Measurements from ENCODE around the gene CGB2. TPM values are rescaled to one million over a fixed set of nuclear protein-coding genes. Genes with fewer than 3 reads are reported as not detected.
A peak's percentile ranks its signal among the peaks of the same experiment; 100 is the strongest.
"Not testable (repeated sequence)": the region's sequence is repeated elsewhere in the genome, so short reads cannot be mapped to it uniquely, and the experiment has no call there.

Gene CGB2
- total RNA-seq, 2 donors from 2014 or later, result 0.57 TPM; not detected in 1

GRCh38 chr19:49016067-49016839 is 15.4 kb upstream of the CGB2 start:
- no peaks in the 10 kb centered on the region for H3K4me1 ChIP-seq (ENCODE audit: control insufficient read depth, insufficient read depth, low read length)
- H3K27ac ChIP-seq (ENCODE audit: low read depth, low read length), result no peak overlapping the region
- H3K9me3 ChIP-seq (ENCODE audit: control insufficient read depth, low read length), result no peaks in the 10 kb centered on the region
- Mint-ChIP-seq H3K27ac (no peak overlapping the region), H3K9me3 (no peaks in the 10 kb centered on the region), H3K27me3 (ENCODE audit: insufficient read depth) (peaks cover 33% of the 10 kb centered on the region), H3K4me3 (no peak overlapping the region), H3K4me1 (peaks cover 7% of the 10 kb centered on the region), H3K36me3 (ENCODE audit: low read depth) (peaks cover 31% of the 10 kb centered on the region)
- no peak for DNase-seq
- WGBS, 2 experiments (ENCODE audit: insufficient coverage in 1 of 2, insufficient read length in 1 of 2), result 93% methylated on average over 24 of the region's 29 CpGs; no CpG with 5 or more reads in 1 of the 2 experiments
- H3K36me3 ChIP-seq (ENCODE audit: control insufficient read depth, insufficient read depth, low read length), result peaks cover 10% of the 10 kb centered on the region
- H3K4me3 ChIP-seq (ENCODE audit: low read length), result no peak overlapping the region
- no peak for TF ChIP-seq CTCF (conservative IDR thresholded peaks at IDR 0.05)
- H3K27me3 ChIP-seq (ENCODE audit: control insufficient read depth, insufficient read depth, low read length, poor library complexity, severe bottlenecking), result peaks cover 12% of the 10 kb centered on the region
- no peak overlapping the region for H3K9ac ChIP-seq (ENCODE audit: extremely low read depth, low read length, poor library complexity, severe bottlenecking)

- peak within 1 kb of the TSS; percentile 46 for H3K4me3 Mint-ChIP-seq
- H3K9me3 Mint-ChIP-seq, result no peaks in the 10 kb centered on the region
- H3K36me3 Mint-ChIP-seq (ENCODE audit: low read depth), result peaks cover 29% of the 10 kb centered on the region
- no peak for TF ChIP-seq CTCF (conservative IDR thresholded peaks at IDR 0.05)
- Histone ChIP-seq H3K4me3 (ENCODE audit: low read length) (peak within 1 kb of the TSS; percentile 69), H3K27me3 (ENCODE audit: control insufficient read depth, insufficient read depth, low read length, poor library complexity, severe bottlenecking) (peaks cover 12% of the 10 kb centered on the region), H3K4me1 (ENCODE audit: control insufficient read depth, insufficient read depth, low read length) (no peaks in the 10 kb centered on the region), H3K36me3 (ENCODE audit: control insufficient read depth, insufficient read depth, low read length) (peaks cover 6% of the 10 kb centered on the region), H3K27ac (ENCODE audit: low read depth, low read length) (no peak within 1 kb of the TSS), H3K9me3 (ENCODE audit: control insufficient read depth, low read length) (no peaks in the 10 kb centered on the region), H3K9ac (ENCODE audit: extremely low read depth, low read length, poor library complexity, severe bottlenecking) (no peak within 1 kb of the TSS)
- DNase-seq, result no peak
- 78 to 89% methylated on average over 11 to 17 of the region's 17 CpGs for WGBS, 2 experiments (ENCODE audit: insufficient coverage in 1 of 2, insufficient read length in 1 of 2)
- H3K4me1 Mint-ChIP-seq, result peaks cover 7% of the 10 kb centered on the region
- H3K27me3 Mint-ChIP-seq (ENCODE audit: insufficient read depth), result peaks cover 41% of the 10 kb centered on the region
- no peak within 1 kb of the TSS for H3K27ac Mint-ChIP-seq
Measured at GRCh38 chr19:49017041-49017665, 14.5 kb upstream of the CGB2 start, which contains the start of gene LHB. TSS of gene LHB (minus strand) at chr19:49017091. CDS start at chr19:49017081, 10 bp downstream.

- DNase-seq, result peak; percentile 87
- H3K9me3 ChIP-seq (ENCODE audit: control insufficient read depth, low read length), result no peaks in the 10 kb centered on the region
- 6% methylated on average over 35 to 62 of the region's 62 CpGs for WGBS, 2 experiments (ENCODE audit: insufficient coverage in 1 of 2, insufficient read length in 1 of 2)
- H3K27ac Mint-ChIP-seq, result no peak overlapping the region
- TF ChIP-seq CTCF (conservative IDR thresholded peaks at IDR 0.05), result peak; percentile 62
- peaks cover 12% of the 10 kb centered on the region for H3K27me3 ChIP-seq (ENCODE audit: control insufficient read depth, insufficient read depth, low read length, poor library complexity, severe bottlenecking)
- peaks cover 45% of the 10 kb centered on the region for H3K27me3 Mint-ChIP-seq (ENCODE audit: insufficient read depth)
- no peaks in the 10 kb centered on the region for H3K9me3 Mint-ChIP-seq
- peaks cover 25% of the 10 kb centered on the region for H3K36me3 Mint-ChIP-seq (ENCODE audit: low read depth)
- H3K27ac ChIP-seq (ENCODE audit: low read depth, low read length), result no peak overlapping the region
- no peaks in the 10 kb centered on the region for H3K4me1 ChIP-seq (ENCODE audit: control insufficient read depth, insufficient read depth, low read length)
- H3K4me3 ChIP-seq (ENCODE audit: low read length), result peak overlapping the region; percentile 69
- H3K4me3 Mint-ChIP-seq, result peak overlapping the region; percentile 46
- H3K9ac ChIP-seq (ENCODE audit: extremely low read depth, low read length, poor library complexity, severe bottlenecking), result no peak overlapping the region
- peaks cover 7% of the 10 kb centered on the region for H3K4me1 Mint-ChIP-seq
- H3K36me3 ChIP-seq (ENCODE audit: control insufficient read depth, insufficient read depth, low read length), result peaks cover 6% of the 10 kb centered on the region
Measured at GRCh38 chr19:49017666-49018351, 13.9 kb upstream of the CGB2 start.

GRCh38 chr19:49018388-49019241 is 13.1 kb upstream of the CGB2 start:
- Histone ChIP-seq H3K27me3 (ENCODE audit: control insufficient read depth, insufficient read depth, low read length, poor library complexity, severe bottlenecking) (peaks cover 12% of the 10 kb centered on the region), H3K4me3 (ENCODE audit: low read length) (peak overlapping the region; percentile 69)
- not testable (repeated sequence) for H3K27ac ChIP-seq (ENCODE audit: low read depth, low read length); H3K9me3 ChIP-seq (ENCODE audit: control insufficient read depth, low read length); H3K36me3 ChIP-seq (ENCODE audit: control insufficient read depth, insufficient read depth, low read length); H3K9me3 Mint-ChIP-seq; H3K9ac ChIP-seq (ENCODE audit: extremely low read depth, low read length, poor library complexity, severe bottlenecking); H3K4me1 ChIP-seq (ENCODE audit: control insufficient read depth, insufficient read depth, low read length); H3K4me1 Mint-ChIP-seq; H3K27ac Mint-ChIP-seq
- peak; percentile 57 for DNase-seq
- Mint-ChIP-seq H3K27me3 (ENCODE audit: insufficient read depth) (peaks cover 45% of the 10 kb centered on the region), H3K36me3 (ENCODE audit: low read depth) (peaks cover 21% of the 10 kb centered on the region), H3K4me3 (peak overlapping the region; percentile 46)
- 50 to 64% methylated on average over 23 to 49 of the region's 50 CpGs for WGBS, 2 experiments (ENCODE audit: insufficient coverage in 1 of 2, insufficient read length in 1 of 2)
